HG02943 (cell line): ENCODE measurements around the gene DDC.
"Not testable (repeated sequence)": the region's sequence is repeated elsewhere in the genome, so short reads cannot be mapped to it uniquely, and the experiment has no call there.

Experiments used
- ATAC-seq: cut with Tn5 transposase; IDR thresholded peaks from one replicate; pipeline ENCODE4 v1.9.1; 2021; ENCODE audit warnings: mild to moderate bottlenecking, low read depth, moderate library complexity; ENCODE audit not compliant: unreplicated experiment

The DDC gene

GRCh38 chr7:50556247-50556991 lies 8.8 kb downstream of the DDC start:
- no peak for ATAC-seq

GRCh38 chr7:50555594-50556140 lies 9.5 kb downstream of the DDC start:
- no peak for ATAC-seq

GRCh38 chr7:50554431-50555322 lies 10.5 kb downstream of the DDC start:
- no peak for ATAC-seq

- ATAC-seq, result no peak
Measured at GRCh38 chr7:50553973-50554372, 11.2 kb downstream of the DDC start.

- no peak for ATAC-seq
Measured at GRCh38 chr7:50552921-50553320, 12.3 kb downstream of the DDC start.

GRCh38 chr7:50552139-50552538 lies 13.1 kb downstream of the DDC start:
- no peak for ATAC-seq

- not testable (repeated sequence) for ATAC-seq
Measured at GRCh38 chr7:50545613-50546012, 19.6 kb downstream of the DDC start.

- no peak for ATAC-seq
Measured at GRCh38 chr7:50544992-50545391, 20.2 kb downstream of the DDC start.

- ATAC-seq, result no peak
Measured at GRCh38 chr7:50543776-50544442, 21.3 kb downstream of the DDC start.

GRCh38 chr7:50542132-50542531 lies 23.1 kb downstream of the DDC start:
- ATAC-seq, result no peak

- no peak for ATAC-seq
Measured at GRCh38 chr7:50540785-50541579, 24.2 kb downstream of the DDC start.

GRCh38 chr7:50539725-50540124 lies 25.5 kb downstream of the DDC start:
- no peak for ATAC-seq

GRCh38 chr7:50538478-50538877 lies 26.7 kb downstream of the DDC start:
- no peak for ATAC-seq

GRCh38 chr7:50537417-50537816 lies 27.8 kb downstream of the DDC start:
- no peak for ATAC-seq

GRCh38 chr7:50535291-50535711 lies 29.9 kb downstream of the DDC start:
- ATAC-seq, result not testable (repeated sequence)

- ATAC-seq, result no peak
Measured at GRCh38 chr7:50534690-50535290, 30.4 kb downstream of the DDC start.

GRCh38 chr7:50533866-50534265 lies 31.3 kb downstream of the DDC start:
- no peak for ATAC-seq

GRCh38 chr7:50531928-50532327 lies 33.3 kb downstream of the DDC start:
- no peak for ATAC-seq

- no peak for ATAC-seq
Measured at GRCh38 chr7:50531401-50531911, 33.7 kb downstream of the DDC start.
